Cortex of kidney (tissue), 1 donor: ENCODE measurements around the gene SERINC1.
"Not testable (repeated sequence)": the region's sequence is repeated elsewhere in the genome, so short reads cannot be mapped to it uniquely, and the experiment has no call there.

ENCODE experiments used
- DNase-seq: peaks from one replicate; lab custom pipeline; 2025; lab: John Stamatoyannopoulos, UW

Gene SERINC1

DNA sequence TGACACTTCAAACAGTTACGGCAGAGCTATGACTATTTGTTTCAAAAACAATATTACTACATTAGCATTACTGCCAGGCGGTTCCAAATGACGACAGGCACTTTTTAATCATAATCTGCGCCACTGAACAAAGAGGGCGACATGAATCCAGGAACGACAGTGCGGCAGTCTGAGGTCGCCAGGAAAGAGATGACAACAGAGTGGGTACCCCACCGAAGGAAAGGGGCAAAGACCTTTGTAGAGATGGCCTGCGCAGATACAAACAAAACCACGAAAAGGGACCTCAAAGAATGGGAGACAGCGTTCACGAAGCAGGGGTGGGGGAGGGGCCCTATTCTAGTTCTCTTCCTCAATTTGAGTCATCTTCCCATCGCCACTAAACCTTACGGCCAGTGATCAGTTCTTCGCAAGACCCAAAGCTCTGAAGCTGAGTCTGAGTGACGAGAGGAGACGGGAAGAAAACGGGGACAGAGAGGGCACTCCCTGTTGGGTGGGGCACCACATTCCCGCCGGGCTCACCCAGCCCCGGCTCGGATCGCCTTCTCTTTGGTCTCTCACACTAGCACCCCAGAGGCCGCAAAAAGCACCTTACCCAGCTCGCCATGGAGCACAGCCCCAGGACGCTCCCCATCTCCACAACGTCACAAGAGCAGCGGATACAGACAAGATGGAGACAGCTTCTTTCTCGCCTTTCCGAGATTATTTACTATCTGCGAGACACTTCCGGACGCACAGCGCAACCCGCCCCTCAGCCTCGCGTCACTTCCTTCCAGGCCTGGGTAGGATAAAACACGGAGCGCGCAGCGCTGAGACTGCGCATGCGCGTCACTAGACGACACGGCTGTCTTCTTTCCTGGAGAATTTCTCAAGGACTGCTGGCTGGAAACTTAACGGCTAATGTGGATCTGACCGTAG is at the start of gene SERINC1:
Gene SERINC1 (minus strand): TSS at position 701 of the 915 bp plus-strand sequence. CDS start 70 bp downstream, at position 631.
- DNase-seq: no peak

DNA sequence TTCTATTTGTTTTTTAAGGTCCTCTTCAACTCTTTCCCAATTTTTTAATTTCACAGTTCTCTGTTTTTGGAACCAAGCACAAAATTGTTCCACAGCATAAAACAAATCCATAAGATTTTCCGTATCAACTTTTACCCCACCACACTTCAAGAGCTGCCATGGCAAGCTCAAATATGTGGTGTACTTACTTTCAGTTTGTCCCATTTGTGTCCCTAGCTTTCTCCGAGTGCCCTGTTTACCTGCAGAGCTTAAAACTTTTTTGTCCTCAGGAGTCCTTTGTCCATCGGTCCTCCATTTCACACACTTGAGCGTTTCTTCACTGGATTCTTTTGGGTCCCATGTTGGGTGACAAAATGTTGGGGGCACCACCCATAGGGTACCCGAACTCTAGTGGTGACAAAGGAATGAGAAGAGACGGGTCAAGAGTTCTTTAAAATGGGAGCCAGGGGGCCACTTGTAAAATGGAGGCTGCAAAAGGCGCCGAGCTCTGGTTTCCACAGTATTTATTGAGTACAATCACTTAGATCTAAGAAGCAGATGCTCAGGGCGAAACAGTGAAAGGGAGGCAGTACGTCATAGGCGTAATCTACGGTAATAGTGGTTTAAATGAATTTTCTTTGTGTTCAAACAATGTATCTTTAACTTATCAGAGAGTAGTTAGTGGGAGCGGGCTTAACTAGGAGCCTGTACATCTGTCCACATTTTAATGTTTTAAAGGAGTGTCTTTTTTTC is 39.8 kb upstream of the SERINC1 start:
- no peak for DNase-seq

DNA sequence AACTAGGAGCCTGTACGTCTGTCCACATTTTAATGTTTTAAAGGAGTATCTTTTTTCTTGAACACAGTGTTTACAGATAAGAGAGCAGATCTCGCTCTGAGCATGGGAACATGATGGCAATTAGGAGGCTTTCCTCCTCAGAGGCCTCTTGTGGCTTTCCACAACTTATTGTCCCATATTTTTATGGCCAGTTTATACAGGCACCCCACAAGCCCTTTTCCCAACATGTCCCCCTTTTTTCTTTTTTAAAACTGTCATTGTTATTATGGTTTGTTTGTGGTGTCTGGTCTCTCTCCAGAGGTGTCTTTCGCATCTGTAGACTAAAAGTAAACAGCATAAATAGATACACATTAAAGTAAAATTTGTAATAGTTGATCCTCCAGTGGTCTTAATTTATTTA is 33.6 kb upstream of the SERINC1 start:
- not testable (repeated sequence) for DNase-seq

DNA sequence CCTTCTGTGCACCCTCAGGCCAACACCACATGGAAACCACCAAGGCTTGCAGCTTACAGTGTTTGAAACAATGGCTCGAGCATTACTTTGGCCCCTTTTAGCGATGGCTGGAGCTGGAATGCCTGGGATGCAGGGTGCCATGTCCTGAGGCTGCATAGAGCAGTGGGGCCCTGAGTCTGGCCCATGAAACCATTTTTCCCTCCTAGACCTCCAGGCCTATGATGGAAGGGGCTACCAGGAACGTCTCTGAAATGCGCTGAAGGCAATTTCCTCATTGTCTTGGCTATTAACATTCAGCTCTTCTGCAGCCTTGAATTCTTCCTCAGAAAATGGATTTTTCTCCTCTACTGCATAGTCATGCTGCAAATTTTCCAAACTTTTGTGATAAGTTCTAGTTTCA is 29.9 kb upstream of the SERINC1 start:
- DNase-seq: no peak

DNA sequence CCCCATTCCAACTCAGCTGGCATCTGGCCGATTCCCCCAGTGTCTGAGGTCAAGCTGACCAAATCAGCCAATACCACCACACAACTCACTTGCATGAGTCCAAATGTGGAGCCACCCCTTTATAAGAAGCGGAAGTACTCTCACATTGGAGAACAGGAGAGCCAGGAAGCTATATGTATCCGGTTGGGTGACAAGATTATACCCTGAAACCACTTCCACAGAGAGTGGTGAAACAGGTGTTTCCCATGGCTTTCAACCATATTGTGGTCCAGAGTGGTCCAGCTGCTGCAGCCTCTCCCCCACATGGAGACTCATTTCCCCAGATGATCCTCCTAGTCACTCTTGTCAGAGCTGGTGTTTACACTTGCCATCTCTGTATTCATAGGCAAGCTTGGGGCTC is 24.0 kb upstream of the SERINC1 start:
- DNase-seq: no peak

DNA sequence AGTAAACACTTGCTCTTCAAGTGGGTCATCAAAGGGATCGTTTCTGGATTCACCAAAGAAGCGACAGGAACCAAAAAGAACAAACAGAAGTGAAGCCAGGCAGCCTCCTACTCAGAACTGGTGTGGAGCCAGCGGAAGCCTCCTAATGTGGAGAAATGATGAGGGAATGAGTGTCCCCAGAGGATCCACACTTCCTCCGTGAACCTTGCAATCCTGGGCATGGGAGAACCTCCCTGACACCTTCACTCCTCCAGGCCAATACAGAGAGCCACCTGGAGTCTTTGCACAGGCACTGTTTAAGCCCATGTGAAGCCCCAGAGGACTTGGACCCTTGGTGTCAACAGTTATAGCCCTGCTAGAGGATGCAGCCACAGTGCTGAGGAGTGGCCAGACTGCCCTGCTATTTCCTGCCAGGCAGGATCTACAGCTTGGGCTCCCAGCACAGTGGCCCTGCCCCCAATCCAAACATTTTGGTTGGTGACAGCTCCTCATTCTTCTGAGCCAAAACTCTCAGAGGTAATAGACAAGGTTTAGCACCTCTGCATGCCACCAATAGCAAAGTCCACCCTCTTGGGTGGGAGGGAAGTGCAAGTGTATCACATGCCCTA is 23.2 kb upstream of the SERINC1 start:
- no peak for DNase-seq

DNA sequence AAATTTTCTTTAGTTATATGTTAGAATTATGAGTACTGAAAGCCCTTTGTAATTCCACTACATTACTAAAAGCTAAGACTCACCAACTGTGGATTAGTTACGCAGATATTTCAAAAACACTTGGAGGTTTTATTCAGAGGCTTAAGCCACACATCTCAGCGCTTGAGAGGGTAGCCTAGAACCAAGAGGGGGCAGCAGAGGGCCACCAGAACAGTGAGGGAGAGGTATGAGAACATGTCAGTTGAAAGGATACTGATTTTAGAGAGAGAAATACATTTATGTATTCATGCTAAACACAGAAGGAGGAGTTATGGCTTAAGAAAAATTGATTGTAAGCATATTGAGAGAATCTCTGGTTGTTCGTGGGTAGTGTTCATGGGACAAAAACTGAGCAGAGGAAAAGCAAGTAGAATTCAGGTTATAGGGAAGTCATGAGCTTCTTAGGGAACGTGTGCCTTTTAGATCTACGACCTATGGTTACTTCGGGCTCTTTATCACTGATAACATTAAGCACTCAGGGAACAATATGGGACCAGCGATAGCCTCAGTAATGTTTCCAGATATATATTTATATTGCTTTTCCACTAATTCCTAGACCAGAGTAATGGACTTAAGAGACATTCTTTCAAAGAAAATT is 20.4 kb upstream of the SERINC1 start:
- no peak for DNase-seq

DNA sequence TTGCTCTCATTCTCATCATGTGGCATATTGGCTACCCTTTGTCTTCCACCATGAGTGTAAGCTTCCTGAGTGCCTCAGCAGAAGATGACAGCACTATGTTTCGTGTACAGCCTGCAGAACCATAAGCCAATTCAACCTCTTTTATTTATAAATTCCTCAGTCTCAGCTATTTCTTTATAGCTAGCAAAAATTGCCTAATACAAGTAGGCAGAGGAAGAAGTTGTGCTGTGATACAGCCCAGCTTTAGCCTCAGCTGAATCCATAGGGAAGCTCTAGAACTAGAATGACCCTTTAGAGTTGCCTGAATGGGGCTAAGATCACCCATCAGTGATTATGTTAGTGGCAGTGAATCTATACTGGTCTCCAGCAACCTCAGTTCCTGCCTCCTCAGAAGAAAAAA is 19.0 kb upstream of the SERINC1 start:
- no peak for DNase-seq

DNA sequence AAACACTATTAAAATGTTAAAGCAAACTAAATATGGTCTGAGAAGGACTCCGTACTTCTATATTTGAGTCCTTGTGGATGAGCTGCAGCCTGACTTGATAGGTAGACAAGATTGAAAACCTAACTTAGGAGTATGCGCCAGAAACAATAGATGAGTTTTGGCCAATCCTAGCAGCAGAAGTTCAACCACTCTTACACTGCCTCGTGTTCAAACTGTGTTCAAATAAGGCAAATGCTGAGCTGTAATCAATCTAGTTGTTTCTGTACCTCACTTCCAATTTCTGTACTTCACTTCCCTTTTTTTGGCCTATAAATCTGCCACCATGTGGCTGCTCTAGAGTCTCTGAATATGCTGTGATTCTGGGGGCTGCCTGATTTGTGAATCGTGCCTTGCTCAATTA is 13.2 kb upstream of the SERINC1 start:
- DNase-seq: no peak

DNA sequence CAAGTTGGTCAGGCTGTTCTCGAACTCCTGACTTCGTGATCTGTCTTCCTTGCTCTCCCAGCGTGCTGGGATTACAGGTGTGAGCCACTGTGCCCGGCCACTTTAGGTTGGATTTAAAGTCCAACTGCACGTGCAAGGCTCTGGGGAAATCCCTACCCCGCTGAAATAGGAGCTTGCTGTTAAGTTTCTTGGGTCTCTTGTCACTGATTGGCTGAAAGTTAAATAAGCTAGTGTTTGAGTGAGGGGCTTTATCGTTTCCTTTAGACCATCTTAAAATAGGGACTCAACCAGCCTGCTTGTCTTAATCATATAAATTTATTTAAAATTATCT is 11.1 kb upstream of the SERINC1 start:
- no peak for DNase-seq

DNA sequence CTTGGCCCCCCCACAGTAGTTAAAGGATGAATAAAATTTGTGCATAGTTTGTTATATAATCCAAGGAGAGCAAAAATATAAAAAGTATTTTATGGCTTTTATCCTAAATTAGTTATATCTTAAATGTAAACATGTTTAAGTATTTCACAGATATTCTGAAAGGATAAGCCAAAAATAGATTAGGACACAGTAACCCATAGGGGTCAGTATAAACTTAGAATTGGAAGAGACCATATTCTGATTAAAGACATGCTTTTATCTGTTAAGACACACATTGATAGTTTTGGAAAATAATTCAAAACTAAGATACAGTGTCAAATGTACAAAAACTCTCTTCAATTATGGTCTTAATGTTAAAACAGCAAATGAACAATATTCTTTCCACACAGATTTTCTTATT is 4.5 kb upstream of the SERINC1 start:
- no peak for DNase-seq

DNA sequence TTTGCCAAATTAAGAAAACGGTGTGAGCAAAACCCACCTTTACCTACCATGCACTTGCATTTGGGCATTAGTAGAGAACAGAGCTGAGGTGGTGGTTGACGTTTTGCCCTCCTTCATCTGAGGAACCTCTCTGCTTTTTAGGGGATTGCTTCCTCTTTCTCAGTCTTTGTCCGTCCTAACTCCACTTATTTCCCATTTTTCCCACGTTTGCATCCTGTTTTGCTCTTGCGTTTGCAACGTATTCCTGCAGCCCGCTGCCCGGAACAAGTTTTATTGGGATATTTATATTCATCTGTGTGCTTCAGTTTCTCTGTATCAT is 374 bp upstream of the SERINC1 start:
- DNase-seq: no peak

DNA sequence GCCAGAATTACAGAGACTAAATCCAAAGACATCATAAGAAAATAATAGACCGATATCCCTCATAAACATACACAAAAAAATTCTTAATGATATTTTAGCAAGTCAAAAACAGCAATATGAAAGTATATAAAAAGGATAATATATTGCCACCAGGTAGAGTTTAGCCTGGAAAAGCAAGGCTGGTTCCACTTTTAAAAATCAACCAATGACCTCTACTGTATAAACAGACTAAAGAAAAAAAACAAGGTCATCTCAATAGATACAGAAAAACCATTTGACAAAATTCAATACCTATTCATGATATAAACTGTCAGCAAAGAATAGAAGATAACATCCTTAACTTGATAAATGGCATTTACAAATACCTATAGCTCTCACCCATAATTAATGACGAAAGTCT is 9.7 kb downstream of the SERINC1 start:
- DNase-seq: no peak

DNA sequence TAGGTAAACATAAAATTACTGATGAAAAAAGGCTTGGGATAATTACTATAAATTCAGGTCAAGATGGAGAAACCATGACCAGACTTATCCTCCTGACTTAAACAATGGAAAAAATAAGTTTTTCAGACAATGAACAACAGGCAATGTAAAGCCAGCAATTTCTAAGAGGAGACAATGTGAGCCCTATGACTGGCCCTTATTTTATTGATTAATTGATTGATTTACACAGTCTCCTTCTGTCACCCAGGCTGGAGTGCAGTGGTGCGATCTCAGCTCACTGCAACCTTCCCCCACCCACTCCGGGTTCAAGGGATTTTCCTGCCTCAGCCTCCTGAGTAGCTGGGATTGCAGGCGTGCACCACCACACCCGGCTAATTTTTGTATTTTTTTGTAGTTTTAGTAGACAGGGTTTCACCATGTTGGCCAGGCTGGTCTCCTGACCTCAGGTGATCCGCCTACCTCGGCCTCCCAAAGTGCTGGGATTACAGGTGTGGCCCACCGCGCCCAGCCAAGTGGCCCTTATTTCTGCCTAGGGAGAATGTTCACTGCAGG is 11.7 kb downstream of the SERINC1 start:
- DNase-seq: not testable (repeated sequence)

DNA sequence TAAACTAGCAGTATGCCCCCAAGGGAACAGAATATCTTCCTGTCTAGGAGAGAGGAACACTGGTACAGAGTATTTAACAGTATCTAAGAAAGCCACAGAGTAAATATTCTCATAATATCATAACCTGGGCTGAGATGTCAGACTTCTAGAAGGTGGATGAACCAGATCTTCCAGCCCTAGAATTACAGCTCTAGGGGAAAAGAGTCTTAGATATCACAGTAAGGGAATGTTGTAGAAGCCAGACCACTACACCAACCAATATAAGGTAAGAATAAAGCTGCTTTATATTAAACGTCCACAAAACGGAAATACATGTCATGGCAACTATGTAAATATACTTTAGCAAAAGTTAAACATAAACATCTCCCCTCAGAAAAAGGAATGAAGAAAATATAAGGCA is 12.4 kb downstream of the SERINC1 start:
- DNase-seq: no peak

DNA sequence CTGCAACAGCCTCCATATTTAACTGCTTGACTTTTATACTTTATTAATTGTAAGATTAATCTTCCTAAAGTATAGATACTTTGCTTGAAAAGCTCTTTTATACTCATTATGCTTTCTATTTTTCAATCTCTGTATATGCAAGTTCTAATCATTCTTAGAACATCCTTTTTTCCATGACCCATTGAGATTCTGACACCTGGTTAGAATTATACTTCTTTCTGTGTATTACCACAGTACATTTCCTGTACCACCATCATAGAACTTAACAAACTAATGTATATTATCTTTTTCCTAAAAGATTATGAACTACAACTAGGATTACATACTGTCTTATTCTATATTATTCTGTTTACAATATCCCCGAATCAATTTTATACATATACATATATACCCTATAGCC is 13.5 kb downstream of the SERINC1 start:
- DNase-seq: no peak

DNA sequence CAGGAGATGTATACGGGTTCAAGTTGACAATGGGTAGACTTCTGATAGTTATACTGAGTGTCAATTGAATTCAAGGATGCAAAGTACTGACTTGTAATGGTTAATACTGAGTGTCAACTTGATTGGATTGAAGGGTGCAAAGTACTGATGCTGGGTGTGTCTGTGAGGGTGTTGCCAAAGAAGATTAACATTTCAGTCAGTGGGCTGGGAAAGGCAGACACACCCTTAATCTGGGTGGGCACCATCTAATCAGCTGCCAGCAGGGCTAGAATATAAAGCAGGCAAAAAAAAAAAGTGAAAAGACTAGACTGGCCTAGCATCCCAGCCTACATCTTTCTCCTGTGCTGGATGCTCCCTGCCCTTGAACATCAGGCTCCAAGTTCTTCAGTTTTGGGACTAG is 16.5 kb downstream of the SERINC1 start:
- not testable (repeated sequence) for DNase-seq

DNA sequence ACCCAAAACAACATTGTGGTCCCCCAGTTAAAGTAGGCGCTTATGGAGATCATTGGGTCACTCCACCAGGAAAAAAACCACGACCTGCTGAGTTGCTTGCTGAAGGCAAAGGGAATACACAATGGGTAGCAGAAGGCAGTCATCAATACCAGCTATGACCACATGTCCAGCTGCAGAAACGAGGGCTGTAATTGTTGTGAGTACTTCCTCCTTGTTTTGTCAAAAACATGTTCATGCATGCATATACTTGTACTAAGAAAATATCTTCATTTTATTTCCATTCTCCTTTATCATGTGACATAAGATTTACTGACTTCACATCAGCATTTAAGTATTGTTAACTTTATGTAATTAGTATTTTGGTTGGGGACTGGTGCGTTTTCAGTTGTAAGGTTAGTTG is 16.9 kb downstream of the SERINC1 start:
- DNase-seq: no peak

DNA sequence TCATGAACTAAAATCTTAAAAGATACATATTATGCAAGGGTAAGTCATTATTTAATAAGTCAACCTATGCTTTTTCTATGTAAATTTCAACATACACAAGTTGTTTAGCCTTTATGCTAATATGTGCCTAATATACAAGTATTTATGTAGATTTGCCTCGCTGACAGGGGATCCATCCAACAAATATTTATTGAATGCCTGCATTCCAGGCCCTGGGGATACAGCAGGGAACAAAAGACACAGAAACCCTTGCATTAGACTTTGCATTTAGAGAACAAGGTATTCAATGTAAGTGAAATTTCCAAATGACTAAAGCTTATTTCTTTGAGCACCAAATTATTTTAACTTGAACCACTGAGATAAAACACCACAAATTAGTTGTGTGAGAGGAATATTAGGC is 19.1 kb downstream of the SERINC1 start:
- DNase-seq: no peak

DNA sequence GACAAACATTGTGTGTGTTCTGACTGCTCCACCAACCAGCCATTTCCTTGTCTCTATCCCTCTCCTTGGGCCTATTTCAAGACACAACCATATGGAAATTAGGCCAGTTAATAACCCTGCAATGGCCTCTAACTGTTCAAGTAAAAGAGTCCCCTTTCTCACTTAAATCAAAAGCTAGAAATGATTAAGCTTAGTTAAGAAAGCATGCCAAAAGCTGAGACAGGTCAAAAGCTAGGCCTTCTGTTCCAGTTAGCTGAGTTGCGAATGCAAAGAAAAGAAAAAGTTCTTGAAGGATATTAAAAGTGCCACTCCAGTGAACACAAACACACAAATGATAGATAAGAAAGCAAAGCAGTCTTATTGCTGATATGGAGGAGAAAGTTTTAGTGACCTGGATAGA is 22.5 kb downstream of the SERINC1 start:
- DNase-seq: no peak

DNA sequence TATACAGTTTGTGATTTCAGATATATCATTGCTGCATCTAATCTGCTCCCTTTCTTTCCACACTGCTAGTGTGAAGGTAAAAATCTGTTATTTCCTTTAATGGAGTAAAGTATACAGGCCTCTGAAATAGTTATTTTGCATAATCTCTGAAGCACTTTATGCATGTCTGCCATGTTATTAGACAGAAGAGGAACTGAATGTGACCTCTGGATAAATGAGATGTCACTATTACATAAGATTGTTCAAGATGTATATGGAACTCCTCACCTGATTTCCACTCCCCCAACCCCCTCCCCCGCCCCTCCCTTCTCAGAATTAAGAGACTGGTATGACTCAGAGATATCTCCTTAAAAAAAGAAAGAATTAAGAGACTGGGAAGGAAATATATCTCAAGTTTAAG is 26.3 kb downstream of the SERINC1 start:
- no peak for DNase-seq

DNA sequence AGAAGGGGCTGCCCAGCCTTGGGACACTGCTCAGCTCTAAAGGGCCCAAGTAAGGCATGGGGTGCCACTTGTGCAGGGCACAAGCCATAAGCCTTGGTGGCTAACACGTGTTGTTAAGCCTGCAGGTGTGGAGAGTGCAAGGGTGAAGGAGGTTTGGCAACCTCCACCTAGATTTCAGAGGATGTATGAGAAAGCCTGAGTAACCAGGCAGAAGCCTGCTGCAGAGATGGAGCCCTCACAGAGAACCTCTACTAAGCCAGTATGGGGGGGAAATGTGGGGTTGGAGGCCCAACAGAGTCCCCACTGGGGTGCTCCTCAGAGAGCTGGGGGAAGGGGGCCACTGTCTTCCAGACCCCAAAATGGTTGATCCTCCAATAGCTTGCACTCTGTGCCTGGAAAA is 32.6 kb downstream of the SERINC1 start:
- no peak for DNase-seq
